Activated CD8-positive, alpha-beta memory T cell treated with anti-CD3 and anti-CD28 coated beads for 36 hours (primary cell): Measurements from ENCODE around the gene SFRP4. TPM values are rescaled to one million over a fixed set of nuclear protein-coding genes. Genes with fewer than 3 reads are reported as not detected.

ENCODE experiments used
- CTCF ChIA-PET: fragments of 350-600 bp; sonication (Branson Sonifier 250); formaldehyde crosslinking; loops from one replicate; lab custom pipeline; 2021; ENCODE audit warnings: antibody characterized with exemption; lab: Charles Lee
- POLR2A ChIA-PET: fragments of 350-600 bp; sonication (Branson Sonifier 250); formaldehyde crosslinking; loops from one replicate; lab custom pipeline; 2021; ENCODE audit warnings: antibody characterized with exemption; lab: Charles Lee
- total RNA-seq, 2 experiments: library from RNA; stranded (reverse); gene quantifications; one replicate each; pipeline ENCODE4 v1.2.3, GENCODE V29; 2021

The SFRP4 gene
- total RNA-seq, 2 experiments from 2014 or later, result not detected

- ChIA-PET CTCF (no interaction called here), POLR2A (no interaction called here)
Measured at GRCh38 chr7:37893359-37893758, 23.3 kb downstream of the SFRP4 start.

- POLR2A ChIA-PET, result no interaction called here
Measured at GRCh38 chr7:37882086-37882485, 34.5 kb downstream of the SFRP4 start.

More at GRCh38 chr7:37882086-37882485, 34.5 kb downstream of the SFRP4 start:
- CTCF ChIA-PET, result no interaction called here

Other genes starting within 250 kb of the SFRP4 start
- gene GPR141, start 233.1 kb downstream of the SFRP4 start, total RNA-seq, result not detected
- gene NME8, start 68.2 kb downstream of the SFRP4 start, total RNA-seq, result not detected
- 1 to 10 TPM; 1.3 to 2.3 TPM for gene EPDR1, start 3.8 kb upstream of the SFRP4 start, total RNA-seq